8988T (cell line): ENCODE results near the gene HCAR3.
"Not testable (repeated sequence)": the region's sequence is repeated elsewhere in the genome, so short reads cannot be mapped to it uniquely, and the experiment has no call there.

Experiments
- DNase-seq: peaks from one replicate; pipeline ENCODE4 v3.0.0; 2011

HCAR3 gene

DNA sequence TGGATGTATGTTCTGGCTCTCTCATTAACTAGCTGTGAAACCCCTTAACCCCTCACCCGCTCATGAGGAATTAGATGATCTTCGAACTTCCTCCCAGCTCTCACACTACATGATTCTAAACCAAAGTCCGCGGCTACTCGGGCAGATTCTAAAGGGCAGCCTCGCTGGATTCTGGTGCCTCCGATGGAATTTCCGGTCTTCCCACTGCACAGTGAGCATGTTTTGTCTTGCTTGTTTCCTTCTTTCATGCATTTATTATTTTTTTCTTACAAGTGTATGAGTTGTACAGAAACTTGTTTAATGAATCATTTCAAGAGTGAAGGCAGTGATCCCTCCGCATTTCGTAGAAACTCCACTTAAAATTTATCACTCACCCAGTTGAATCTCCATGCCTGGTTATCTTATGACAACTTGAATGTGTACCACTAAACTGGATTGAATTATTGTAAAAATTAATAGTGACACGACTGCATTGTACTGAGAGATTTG, 4.5 kb upstream of the HCAR3 start:
- no peak for DNase-seq

GRCh38 chr12:122715211-122715610, 1.4 kb downstream of the HCAR3 start:
- not testable (repeated sequence) for DNase-seq

GRCh38 chr12:122713491-122714188, 3.0 kb downstream of the HCAR3 start:
- not testable (repeated sequence) for DNase-seq

DNA sequence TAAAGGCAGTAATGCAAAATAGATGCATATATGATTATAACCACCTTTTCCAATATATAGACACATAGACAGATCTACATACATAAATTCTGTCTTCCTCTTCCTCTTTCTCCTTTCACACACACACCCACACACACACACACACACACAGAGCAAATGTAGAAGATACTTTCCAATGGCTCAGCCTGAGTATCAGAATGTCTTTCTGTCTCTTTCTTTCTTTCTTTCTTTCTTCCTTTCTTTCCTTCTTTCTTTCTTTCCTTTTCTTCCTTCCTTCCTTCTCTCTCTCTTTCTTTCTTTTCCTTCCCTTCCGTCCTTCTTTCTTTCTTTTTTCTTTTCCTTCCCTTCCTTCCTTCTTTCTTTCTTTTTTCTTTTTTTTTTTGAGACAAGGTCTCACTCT, 5.3 kb downstream of the HCAR3 start:
- not testable (repeated sequence) for DNase-seq

GRCh38 chr12:122710341-122710740, 6.3 kb downstream of the HCAR3 start:
- DNase-seq, result not testable (repeated sequence)

GRCh38 chr12:122709287-122709686, 7.3 kb downstream of the HCAR3 start:
- DNase-seq, result not testable (repeated sequence)

- DNase-seq, result not testable (repeated sequence)
Observed at GRCh38 chr12:122703841-122704240, 12.8 kb downstream of the HCAR3 start.

DNA sequence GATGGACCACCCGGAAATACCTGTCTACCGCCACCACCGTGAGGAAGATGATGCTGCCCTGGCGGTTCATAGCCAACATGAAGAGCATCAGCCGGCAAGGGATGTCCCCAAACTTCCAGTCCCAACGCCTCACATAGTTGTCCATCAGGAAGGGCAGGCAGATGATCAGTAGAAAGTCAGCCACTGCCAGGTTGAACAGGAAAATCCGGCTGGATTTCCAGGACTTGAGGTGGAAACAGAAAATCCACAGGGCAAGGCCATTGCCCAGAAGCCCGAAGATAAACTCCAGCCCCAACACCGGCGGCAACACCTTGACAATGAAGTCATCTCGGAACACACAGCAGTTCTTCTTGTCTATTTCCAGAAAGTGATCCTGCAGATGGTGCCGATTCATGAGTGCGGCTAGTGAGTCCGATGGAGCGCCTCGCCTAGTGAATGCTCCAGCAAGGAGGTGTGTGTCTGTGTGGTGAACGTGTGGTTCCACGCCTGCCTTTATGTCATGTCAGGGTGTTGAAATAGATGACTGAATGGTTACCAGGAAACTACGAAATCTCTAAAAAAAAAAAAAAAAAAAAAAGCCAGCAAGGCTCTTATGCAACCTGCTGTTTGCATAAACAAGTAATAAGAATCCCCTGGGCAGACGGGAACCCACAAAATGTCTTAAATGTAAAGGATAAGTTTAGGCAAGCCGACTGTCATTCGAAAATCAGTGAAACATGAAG, 13.6 kb downstream of the HCAR3 start, which contains the start of gene HCAR2:
HCAR2 (minus strand) TSS at position 468 of the 722 bp plus-strand sequence; CDS start at position 394, 74 bp downstream.
- DNase-seq, result not testable (repeated sequence)

DNA sequence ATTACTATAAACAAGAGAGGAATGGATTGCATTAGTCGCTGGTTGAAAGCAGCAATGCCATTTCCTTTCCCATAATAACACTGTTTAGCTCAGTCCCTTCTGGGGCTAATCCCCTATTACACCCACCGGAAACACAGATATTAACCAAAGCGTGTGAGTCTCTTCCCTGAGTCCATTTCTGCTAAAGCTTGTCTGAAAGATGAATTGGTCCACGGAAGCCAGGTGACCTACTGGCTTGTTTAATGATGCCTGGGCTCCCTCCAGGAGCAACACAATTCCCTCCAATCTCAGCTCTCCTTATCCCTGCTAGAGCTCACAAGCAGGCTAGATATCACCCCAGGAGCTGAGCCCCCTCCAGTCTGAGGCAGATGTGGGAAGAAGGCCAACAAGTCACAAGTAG, 15.1 kb downstream of the HCAR3 start:
- not testable (repeated sequence) for DNase-seq

DNA sequence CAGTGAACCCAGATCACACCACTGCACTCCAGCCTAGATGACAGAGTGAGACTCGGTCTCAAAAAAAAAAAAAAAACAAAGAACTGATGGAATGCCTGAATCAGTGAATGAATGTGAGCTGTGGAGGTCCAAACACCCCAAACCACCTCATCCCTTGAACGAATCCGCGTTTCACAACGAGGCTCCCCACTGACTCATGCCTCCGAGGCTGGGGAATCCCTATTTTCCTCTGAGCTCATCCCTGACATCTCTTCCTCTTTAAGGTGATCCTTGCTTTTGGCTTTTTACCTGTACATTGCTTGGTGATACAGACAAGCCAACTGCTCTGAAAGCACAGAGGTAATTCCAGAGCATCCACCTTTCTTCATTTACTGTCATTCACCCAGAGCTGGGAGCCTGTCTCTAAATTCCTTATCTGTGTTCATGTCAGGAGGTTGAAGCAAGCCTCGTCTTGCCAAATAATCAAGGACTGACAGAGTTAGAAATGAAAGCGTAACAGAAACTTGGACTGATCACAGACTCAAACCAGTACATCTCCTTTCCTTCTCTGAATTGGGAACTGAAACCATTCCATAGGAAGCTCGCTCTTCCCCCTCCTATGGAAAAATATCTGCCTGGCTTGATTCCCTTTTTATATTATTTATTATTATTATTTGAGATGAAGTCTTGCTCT, 16.4 kb downstream of the HCAR3 start:
- not testable (repeated sequence) for DNase-seq

DNA sequence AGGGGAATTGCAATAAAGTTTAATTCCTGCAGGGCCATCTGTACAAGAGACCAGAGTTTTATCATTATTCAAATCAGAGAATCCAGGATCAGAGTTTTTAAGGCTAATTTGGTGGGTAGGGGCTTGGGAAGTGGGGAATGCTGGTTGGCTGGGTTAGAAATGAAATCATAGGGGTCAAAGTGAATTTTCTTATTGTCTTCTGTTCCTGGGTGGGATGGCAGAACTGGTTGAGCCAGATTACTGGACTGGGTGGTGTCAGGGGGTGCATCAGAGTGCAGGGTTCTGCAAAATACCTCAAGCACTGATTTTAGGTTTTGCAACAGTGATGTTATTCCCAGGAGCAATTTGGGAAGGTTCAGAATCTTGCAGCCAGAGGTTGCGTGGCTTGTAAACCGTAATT, 19.7 kb downstream of the HCAR3 start:
- not testable (repeated sequence) for DNase-seq

DNA sequence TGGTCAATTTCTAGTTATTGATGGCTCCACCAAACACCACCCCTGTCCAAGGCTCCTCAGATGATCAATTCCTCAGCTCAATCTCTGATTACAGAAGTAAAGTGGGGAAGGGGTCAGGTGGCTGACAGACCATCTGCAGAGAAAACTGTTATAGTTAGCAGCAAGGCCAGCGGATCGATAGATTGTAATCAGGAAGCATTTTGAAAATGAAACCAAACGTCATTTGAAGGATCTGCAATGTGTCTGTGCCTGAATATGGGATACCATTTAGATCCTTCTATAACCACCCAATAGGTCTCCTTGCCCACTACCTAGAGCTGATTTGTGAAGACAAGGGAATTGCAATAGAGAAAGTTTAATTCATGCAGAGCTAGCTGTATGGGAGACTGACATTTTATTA, 25.0 kb downstream of the HCAR3 start:
- DNase-seq, result no peak

DNA sequence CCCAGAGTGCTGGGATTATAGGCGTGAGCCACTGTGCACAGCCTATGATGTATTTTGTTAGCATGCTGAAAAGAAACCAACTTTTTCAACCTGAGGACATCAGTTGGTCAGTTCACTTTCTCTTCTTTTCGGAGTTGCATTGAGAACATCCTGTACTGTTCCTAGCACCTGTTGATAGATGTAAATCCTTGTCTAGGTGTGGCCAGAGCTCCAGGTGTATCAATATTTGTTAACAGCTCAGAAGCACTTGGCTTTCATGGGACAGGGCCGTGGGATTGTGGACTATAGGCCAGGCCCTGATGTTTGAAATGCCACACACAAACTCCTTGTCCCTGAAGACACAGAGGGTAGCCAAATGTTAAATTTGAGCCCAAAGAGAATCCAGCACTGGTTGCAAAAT, 28.3 kb downstream of the HCAR3 start:
- DNase-seq, result no peak

- no peak for DNase-seq
Observed at GRCh38 chr12:122687086-122687485, 29.5 kb downstream of the HCAR3 start.

GRCh38 chr12:122686538-122686937, 30.1 kb downstream of the HCAR3 start:
- no peak for DNase-seq

DNA sequence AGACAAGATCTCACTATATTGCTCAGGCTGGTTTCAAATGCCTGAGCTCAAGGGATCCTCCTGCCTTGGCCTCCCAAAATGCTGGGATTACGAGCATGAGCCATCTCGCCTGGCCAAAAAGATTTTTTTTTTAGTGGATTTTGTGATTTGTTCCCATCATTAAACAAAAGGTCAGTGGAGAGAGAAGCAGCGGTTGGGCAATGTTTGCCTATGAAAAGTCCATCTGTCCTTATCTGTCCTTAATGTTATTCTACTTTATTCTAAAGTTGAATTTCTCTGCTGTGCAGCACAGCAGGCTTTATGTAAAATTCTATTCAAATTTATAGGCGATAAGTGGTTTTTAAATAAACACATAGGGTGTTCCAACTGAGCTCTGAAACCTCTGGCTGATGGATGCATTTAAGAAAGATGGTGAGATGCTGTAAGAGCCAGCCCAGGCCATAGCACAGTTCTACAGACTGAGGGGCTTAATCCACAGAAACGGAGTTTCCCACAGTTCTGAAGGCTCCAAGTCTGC, 32.3 kb downstream of the HCAR3 start:
- no peak for DNase-seq

DNA sequence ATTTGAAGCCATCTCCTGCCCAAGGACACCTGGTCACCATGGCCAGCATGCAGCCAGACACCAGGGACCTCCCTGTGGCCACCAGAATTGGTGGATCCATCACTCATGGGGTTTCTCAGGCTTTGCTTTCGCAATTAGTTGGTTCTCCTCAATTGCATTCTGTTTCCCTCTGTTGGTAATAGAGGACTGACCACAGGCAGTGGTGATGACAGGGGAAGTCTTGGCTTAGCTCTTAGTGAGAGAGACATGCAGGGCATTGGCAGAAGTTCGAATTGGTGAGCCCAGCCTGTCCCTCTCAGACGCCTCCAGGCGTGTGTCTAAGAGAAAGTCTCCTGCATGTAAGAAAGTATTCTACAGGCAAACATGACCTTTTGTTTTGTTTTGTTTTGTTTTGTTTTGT, 34.8 kb downstream of the HCAR3 start:
- DNase-seq, result no peak

GRCh38 chr12:122680989-122681388, 35.6 kb downstream of the HCAR3 start:
- not testable (repeated sequence) for DNase-seq

DNA sequence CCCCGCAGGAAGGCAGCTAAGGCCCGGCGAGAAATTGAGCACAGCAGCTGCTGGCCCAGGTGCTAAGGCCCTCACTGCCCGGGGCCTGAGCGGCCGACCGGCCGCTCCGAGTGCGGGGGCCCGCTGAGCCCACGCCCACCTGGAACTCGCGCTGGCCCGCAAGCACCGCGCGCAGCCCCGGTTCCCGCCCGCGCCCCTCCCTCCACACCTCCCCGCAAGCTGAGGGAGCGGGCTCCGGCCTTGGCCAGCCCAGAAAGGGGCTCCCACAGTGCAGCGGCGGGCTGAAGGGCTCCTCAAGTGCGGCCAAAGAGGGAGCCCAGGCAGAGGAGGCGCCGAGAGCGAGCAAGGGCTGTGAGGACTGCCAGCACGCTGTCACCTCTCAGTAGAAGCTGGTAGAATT, 39.8 kb downstream of the HCAR3 start:
- DNase-seq, result not testable (repeated sequence)

DNA sequence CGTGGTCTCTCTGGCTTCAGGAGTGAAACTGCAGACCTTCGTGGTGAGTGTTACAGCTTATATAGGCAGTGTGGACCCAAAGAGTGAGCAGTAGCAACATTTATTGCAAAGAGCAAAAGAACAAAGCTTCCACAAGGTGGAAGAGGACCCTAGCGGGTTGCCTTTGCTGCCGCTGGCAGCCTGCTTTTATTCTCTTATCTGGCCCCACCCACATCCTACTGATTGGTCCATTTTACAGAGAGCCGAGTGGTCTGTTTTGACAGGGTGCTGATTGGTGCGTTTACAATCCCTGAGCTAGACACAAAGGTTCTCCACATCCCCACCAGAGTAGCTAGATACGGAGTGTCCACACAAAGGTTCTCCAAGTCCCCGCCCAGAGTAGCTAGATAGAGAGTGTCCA, 40.6 kb downstream of the HCAR3 start:
- not testable (repeated sequence) for DNase-seq

GRCh38 chr12:122672515-122672914, 44.1 kb downstream of the HCAR3 start:
- DNase-seq, result no peak

GRCh38 chr12:122669397-122670070, 47.1 kb downstream of the HCAR3 start:
- DNase-seq, result no peak

GRCh38 chr12:122668268-122668667, 48.3 kb downstream of the HCAR3 start:
- no peak for DNase-seq
